ENCODE measurements around the gene TRIM26.

DNA sequence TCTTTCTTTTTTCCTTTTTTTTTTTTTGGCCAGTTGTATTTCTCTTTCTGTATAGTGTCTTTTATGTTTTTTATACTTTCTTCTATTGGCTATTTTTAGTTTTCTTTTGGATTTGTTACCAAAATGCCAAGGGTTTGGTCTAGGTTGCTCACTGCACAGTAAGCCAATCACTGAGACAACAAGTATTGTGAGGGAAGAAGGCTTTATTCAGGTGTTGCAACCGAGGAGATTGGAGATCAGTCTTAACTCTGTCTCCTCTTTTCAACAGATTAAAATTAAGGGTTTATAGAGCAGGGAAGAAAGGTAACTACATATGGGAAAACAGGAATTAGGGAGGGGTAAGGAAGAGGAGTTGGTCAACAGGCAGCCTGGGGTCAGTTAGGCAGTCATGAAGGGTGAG, 10.1 kb upstream of the TRIM26 start:
- TF ChIP-seq POLR2A (IDR thresholded peaks at IDR 0.05) = no peak
- TF ChIP-seq, protein P1, sequence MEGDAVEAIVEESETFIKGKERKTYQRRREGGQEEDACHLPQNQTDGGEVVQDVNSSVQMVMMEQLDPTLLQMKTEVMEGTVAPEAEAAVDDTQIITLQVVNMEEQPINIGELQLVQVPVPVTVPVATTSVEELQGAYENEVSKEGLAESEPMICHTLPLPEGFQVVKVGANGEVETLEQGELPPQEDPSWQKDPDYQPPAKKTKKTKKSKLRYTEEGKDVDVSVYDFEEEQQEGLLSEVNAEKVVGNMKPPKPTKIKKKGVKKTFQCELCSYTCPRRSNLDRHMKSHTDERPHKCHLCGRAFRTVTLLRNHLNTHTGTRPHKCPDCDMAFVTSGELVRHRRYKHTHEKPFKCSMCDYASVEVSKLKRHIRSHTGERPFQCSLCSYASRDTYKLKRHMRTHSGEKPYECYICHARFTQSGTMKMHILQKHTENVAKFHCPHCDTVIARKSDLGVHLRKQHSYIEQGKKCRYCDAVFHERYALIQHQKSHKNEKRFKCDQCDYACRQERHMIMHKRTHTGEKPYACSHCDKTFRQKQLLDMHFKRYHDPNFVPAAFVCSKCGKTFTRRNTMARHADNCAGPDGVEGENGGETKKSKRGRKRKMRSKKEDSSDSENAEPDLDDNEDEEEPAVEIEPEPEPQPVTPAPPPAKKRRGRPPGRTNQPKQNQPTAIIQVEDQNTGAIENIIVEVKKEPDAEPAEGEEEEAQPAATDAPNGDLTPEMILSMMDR (IDR thresholded peaks at IDR 0.05 in 4 of 5, conservative IDR thresholded peaks at IDR 0.05 in 1 of 5) = no peak

All from gastrocnemius medialis (tissue), 4 donors.